HG03342 (cell line): ENCODE measurements around the gene UAP1L1.

Experiments
- ATAC-seq: cut with Tn5 transposase; IDR thresholded peaks from one replicate; pipeline ENCODE4 v1.9.1; 2021; ENCODE audit warnings: mild to moderate bottlenecking, moderate library complexity; ENCODE audit not compliant: unreplicated experiment

The UAP1L1 gene

DNA sequence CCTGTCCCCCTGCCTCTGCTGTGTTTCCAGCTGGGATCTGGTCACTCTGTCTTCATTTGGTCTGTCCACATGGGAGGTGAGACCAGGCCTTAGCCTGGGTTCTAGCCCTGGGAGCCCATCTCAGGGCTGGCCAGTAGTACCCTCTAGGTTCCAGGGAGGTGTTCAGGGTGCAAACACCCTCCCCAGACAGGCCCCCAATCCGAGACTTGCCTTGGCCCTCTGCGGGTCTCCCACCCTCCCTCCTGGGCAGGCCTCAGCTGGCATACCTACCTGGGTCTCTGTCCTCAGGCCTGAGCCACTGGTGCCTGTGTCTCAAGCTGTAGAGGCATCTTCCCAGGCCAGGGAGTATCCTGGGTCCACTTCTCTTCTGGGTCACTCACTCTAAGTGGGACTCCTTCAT is 6.0 kb upstream of the UAP1L1 start:
- no peak for ATAC-seq

DNA sequence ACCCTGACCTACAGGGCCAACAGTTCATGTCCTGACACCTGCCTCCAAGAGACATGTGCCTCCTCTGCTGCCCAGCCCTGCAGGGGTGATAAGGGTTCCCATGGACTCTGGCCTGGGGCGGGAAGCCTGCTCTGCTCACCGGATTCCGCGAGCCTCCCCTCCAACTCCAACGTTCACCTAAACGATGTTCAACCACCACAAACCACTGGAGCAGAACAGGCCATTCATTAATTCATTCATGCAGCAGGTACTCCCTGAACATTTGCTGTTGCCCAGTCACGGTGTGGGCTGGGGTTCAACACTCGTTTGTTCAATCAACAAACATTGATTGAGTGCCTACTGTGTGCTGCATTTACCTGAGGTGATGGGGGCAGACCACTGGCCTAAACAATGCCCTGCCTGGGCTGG is 3.3 kb upstream of the UAP1L1 start:
- no peak for ATAC-seq

DNA sequence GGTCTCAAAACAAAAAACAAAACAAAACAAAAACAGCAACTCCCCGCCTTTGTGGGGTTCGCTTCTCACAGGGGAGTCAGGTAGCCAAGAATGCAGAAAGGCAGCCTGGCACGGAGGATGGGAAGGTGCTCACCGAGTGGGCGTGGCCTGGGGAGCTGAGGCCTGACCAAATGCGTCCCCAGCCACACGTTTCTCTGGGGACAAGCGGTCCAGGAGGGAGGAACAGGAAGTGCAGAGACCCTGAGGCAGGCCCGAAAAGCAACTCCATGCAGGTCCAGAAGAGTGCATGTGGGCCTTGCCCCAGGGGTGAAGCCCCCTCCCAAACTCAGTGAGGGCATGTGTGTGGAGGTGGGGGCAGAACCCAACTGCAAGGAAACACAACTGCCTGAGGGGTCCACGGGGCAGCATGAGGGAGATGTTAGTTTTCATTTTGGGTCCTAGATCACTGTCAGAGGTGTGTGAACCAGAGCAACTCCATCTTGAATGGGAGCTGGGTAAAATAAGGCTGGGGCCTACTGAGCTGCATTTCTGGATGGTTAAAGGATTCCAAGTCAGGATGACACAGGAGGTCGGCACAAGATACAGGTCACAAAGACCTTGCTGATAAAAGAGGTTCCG is 2.6 kb upstream of the UAP1L1 start:
- ATAC-seq: no peak

DNA sequence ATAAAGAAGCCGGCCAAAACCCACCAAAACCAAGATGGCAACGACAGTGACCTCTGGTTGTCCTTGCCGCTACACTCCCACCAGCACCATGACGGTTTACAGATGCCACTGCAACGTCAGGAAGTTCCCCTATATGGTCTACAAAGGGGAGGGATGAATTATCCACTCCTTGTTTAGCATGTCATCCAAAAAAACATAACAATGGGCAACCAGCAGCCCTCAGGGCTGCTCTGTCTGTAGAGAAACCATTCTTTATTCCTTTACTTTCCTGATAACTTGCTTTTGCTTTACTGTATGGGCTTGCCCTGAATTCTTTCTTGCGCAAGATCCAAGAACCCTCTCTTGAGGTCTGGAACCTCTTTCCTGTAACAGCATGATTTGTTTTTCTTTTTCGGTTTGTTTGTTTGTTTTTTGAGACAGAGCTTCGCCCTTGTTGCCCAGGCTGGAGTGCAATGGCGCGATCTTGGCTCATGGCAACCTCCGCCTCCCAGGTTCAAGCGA is 2.0 kb upstream of the UAP1L1 start:
- no peak for ATAC-seq

DNA sequence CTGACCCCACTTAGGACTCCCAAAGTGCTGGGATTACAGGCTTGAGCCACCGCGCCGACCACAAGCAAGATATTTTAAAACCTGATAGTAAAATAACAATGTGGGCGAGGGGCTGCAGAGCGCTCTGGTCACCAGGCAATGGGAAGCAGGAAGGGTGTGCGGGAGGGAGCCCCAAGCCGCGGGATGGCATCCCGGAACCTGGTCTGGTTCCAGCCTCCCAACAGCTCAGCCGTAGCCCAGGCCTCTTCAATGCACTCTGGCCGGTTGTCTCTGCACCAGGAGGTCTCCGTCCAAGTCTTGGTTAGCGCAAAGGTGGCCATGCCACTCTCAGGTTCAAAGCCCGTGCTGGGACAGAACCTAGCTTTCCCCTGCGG is 694 bp upstream of the UAP1L1 start:
- no peak for ATAC-seq

DNA sequence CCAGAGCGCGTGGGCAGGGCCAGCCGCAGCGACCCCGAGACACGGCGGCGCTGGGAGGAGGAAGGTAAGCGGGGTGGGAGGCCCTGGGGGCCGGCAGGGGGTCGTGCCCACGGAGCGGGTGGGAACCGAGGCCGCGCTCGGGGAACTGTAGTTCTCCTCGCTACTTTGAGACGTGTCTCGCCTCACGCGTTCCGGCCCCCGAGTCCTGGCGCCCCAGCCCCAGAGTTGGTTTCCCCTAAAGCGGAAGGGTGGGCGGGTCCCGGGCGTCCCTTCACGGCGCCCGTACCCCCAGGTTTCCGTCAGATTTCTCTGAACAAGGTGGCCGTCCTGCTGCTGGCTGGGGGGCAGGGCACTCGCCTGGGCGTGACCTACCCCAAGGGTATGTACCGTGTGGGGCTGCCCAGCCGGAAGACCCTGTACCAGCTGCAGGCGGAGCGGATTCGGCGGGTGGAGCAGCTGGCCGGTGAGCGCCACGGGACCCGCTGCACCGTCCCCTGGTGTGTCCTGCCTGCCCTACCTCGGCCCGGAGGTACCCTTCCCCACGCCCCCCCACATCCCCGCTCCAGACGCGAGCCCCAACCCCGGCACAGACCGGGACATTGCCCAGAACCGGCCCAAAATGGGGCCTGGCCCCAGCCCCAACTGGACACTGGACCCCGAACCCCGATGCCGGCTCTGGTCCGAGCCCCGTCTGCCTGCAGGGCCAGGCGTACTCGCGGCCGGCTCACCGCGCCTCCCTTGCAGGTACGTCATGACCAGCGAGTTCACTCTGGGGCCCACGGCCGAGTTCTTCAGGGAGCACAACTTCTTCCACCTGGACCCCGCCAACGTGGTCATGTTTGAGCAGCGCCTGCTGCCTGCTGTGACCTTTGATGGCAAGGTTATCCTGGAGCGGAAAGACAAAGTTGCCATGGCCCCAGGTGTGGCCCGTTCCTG is 709 bp downstream of the UAP1L1 start:
- peak; percentile 27 for ATAC-seq

DNA sequence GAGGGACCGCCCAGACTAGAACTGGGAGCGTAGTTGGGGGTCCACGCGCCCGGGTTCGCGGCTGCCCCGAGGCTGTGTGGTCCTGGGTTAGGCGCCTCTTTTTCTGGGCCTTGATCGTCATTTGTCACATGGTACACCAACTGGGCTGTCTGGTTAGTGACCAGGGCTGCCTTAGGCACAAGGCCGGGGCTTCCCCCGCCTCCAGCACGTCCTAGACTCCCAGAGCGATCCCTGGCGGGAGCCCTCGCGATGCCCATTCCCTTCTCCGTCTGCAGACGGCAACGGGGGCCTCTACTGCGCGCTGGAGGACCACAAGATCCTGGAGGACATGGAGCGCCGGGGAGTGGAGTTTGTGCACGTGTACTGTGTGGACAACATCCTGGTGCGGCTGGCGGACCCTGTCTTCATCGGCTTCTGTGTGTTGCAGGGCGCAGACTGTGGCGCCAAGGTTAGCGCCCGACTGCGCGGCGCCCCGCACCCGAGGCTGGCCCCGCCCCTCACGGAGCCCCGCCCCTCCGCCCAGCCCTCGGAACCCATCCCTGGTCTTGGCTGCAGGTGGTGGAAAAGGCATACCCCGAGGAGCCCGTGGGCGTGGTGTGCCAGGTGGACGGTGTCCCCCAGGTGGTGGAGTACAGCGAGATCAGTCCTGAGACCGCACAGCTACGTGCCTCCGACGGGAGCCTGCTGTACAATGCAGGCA is 1.5 kb downstream of the UAP1L1 start:
- no peak for ATAC-seq

DNA sequence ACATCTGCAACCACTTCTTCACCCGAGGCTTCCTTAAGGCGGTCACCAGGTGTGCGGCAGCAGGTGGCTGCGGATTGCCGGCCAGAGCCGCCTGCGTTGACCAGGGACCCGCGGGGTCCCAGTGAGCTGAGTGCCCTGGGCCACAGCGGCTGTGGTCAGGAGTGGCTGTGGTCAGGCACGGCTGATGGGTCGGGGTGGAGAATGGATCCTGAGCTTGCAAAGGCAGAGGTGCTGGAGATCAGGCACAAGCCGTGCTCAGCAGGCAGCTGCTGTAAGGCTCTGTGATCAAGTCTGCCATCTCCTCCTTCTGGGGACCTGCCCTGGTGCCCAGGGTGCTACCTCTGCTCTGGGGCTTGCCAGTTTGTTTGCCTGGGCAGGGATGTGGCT is 2.1 kb downstream of the UAP1L1 start:
- no peak for ATAC-seq

DNA sequence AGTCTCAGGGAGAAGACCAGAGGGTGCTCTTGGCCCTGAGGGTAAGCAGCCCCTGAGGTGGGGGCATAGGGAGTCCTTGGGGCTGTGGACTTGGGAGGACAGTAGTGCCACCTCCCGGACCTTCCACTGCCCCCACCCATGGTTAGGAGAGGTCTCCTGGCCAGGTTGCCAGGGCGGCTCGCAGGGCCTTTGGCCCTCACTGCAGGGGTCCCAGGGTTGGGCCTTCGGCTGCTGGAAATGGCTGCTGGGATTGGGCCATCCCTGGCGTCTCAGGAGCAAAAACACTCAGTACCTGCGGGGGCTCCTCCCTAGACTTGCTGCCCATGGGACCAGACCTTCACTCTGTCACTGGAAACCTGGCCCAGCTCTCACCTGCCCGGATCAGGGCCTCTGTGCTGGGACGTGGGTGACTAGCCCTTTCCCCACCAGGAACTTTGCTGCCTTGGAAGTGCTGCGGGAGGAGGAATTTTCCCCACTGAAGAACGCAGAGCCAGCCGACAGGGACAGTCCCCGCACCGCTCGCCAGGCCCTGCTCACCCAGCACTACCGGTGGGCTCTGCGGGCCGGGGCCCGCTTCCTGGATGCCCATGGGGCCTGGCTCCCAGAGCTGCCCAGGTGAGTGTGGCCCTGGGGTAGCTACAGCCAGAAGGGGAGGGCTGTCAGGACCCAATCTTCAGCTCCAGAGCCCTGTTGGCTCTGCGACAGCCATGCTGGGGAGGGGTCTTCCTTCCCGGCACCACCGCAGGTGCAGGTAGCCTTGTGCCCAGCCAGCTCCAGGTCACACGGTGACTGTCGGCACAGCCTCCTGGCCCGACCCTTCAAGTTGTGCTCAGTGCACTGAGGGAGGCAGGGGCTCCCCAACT is 3.2 kb downstream of the UAP1L1 start:
- ATAC-seq: no peak

DNA sequence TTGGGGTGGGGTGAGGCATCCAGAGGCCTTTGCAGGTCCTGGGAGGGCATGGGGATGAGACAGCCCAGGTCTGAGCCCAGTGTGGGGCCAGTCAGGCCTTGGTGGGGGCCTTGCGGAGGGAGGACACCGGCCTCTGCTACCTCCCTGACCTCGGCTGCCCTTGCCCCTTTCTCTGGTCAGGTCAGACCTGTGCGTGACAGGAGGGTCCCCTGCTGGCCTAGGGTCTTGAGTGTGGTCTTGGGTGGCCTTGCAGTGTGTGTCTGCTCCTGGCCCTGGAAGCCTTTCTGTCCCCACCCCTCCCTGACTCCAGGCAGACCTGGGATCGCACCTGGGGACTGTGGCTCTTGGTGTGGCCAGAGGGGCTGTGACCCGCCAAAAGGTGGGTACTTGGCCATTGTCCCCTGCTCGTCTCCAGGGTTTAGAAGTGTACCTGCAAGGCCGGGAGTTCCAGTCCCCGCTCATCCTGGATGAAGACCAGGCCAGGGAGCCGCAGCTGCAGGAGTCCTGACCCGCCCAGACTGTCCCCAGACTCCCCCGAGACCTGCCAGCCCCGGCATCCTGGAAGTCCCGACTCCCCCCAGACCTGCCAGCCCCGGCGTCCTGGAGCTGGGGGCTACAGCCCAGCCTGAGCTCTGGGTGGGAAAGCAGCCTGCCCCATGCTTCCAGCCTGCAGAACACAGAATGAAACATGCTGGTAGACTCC is 5.1 kb downstream of the UAP1L1 start:
- ATAC-seq: no peak

DNA sequence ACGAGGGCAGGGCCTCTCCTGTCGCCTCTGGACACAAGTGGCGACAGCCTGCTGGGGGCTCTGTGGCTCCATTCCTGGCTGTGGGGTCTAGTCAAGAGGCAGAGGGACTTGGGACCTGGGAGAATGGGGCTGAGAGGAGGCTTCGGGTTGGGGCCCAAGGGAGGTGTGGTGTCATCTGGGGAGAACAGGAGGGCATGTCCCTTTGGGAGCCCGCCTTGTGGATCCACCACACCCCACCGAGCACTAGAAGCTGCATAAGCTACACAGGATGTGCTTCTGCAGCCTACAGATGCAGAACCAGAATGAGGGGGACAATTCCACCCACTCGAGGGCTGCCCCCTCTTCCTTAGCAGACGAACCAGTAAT is 5.6 kb downstream of the UAP1L1 start:
- no peak for ATAC-seq

DNA sequence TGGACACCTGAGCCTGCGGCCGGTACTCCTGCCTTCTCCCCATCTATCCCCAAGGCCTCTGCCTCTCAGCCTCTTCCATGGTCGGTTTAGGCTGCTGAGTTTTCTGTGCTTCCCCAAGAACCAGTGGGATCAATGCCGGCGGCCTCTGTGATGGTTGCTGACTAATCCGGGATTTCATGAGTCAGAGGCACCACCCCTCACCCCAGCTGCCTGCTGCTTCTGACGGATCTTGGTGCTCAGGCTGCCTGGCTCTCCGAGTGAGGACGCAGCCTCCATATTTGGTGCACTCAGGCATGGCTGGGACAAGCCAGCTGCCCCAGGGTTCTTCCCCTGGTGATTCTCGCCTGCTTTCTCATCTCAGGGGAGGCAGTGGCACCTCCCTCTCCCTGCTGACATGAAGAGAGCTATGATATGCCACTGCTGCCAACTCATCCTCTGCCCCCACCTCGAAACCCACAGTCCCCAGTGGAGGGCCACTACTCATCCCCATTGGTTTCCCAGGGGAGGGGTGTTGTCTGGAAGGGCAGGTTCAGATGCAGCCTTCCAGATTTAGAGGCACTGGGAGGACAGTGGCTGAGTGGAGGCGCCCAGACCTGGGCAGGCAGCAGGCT is 6.2 kb downstream of the UAP1L1 start:
- no peak for ATAC-seq

DNA sequence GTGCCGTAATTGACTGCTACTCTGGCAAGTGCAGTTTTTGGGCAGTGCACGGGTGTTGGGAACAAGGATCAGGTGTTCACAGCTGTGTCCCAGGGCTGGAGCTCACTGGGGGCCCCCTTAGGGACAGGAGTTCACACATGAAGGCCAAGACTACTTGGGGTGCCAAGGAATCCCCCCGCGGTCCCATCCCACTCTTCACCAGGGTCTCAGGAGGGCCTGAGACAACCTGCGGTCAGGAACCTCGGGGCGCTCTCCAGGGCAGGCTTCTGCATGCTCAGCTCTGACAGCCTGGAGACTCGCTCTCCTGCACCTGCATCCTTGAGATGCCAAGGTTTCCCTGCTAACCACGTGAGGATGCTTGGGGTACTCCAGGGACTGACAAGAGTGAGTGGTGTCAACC is 7.2 kb downstream of the UAP1L1 start:
- no peak for ATAC-seq

DNA sequence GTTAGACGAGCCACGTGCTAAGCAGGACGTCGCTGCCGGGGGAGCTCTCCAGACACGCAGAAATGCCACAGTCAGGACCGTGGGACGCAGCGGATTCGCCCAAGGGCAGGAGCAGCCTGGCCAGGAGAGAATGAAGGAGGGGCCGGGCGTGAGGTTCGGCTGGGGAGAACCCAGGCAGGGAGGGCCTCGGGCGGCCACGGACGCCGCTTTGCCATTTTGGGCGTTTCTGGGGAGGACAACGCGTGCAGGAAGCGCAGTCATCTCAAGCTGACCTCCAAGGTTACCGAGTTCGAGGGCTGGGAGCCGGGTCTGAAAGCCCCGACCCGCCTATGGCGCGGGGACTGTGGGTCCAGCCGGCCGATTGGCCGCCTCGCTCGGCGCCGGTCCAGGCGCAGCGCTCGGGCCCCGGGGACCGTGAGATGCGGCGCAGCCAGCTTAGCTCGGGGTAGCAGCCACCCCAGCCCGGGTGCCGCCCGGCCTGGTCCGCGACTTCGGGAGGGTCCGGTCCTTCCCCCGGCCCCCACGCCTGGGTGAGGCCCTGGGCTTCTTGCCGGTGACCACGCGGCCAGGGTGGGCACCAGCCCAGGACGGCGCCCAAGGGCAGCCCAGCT is 8.7 kb downstream of the UAP1L1 start:
- ATAC-seq: peak; percentile 8

DNA sequence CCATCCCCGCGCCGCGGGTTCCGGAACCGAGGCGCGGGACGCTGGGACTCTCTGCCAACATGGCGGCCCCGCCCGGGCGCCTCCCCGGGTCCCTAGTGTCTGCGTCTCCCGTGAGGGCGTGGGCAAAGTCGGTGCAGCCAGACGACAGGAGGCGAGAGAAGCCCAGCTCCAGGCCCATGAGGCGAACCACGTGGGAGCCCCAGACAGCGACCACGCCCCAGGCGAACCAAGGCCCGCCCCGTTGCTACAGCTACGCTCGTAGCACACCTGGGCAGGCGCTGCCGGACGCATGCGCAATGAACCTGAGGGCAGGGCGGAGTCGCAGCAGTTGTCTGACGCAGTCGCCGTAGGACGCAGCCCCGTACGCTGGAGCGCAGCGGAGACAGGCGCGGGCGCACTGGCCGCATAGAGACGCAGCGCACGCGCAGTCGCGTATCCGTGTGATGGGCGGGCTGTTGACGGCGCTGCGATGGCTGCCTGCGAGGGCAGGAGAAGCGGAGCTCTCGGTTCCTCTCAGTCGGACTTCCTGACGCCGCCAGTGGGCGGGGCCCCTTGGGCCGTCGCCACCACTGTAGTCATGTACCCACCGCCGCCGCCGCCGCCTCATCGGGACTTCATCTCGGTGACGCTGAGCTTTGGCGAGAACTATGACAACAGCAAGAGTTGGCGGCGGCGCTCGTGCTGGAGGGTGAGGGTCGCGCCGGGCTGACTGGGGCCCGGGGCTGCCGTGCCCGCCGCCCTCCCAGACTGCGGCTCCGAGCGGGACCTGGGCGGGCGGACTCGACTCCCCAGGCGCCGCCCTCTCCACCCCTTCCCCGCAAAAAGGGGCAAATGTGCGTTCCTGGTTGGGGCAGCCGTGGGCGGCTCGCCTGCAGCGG is 9.5 kb downstream of the UAP1L1 start, which contains the start of gene MAN1B1:
Gene MAN1B1, plus strand, starts transcription at position 455 of the 878 bp plus-strand sequence. Its CDS starts 15 bp downstream, at position 470.
- ATAC-seq: peak; percentile 67

DNA sequence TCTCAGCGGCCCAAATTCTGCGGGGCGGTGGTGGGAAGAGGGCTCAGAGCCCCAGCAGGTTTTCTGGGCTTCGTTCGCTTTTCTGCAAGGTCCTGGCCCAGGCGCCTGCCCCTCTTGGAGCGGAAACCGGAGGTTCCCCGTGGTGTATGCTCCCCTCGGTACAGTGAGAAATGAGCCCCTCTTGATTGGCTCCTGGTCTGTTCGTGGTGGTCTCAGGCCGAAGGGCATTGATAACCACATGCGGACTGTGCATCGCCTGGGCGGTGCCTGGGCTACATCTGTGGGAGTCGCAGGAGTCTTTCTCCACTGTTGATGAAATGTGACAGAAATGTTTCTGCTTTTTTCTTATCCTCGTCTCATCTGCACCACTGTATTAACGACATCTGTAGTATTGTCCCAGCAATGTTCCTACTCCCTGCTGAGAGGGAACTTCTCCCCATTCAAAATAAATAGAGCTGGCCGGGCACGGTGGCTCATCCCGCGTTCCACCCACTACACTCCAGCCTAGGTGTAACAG is 10.2 kb downstream of the UAP1L1 start:
- no peak for ATAC-seq

DNA sequence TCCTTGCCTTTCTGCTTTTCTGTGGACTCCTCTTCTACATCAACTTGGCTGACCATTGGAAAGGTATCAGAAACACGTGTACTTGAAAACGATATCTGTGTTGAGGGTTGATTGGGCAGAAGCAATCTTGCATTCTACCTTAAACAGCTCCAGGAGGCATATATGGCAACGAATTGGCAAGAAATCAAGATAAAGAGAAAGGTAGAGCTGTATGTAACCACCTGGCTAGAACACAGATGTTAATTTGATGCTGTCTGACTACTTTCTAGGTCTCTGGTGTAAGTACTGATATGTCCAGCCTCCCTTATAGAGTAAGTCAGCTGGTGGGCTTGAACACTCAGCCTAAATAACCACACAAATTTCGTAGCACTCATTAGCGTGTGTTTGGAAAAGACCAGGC is 10.8 kb downstream of the UAP1L1 start:
- ATAC-seq: no peak
